Right lobe of liver (tissue), 4 donors: ENCODE measurements around the gene RNF5.

Source experiments
- POLR2A ChIP-seq: fragments of 450-650 bp; IDR thresholded peaks from one replicate; pipeline ENCODE4 v1.6.1; 2017; ENCODE audit warnings: antibody characterized with exemption, mild to moderate bottlenecking
- TF ChIP-seq, protein P1 (sequence below), 4 donors: fragments of 200-600 bp in 3 of 4; fragments of 450-650 bp in 1 of 4; IDR thresholded peaks; one replicate each; pipeline versions ENCODE4 v1.5.1 to v1.8.0; 2016 to 2022; ENCODE audit warnings: antibody characterized with exemption in 4 of 4, mild to moderate bottlenecking in 2 of 4
- donor health status: DM: no; HTN: no; CAD: no.
- donor health status: DM: no; HTN: no; CAD: no.
- donor health status: DM: no; HTN: yes; CAD: no.

DNA sequence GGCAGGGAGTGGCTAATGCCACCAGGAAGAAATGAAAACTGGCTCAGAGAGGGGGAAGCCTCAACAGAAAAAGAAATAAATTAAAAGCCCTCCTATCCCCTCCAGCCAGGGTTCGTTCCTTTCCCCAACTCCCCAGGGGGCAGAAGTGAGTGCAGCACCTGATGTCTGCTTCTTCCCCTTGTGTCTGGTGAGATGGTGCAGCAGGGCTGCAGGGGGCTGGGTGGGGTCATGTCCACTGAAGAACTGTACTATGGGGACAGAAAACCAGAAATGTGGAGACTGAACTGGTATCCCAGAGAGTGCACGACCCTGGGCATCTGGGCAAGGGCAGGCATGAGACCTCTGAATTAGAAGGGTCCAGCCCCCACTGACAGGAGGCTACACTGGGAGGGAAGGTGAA, 9.9 kb upstream of the RNF5 start:
- TF ChIP-seq, protein P1, sequence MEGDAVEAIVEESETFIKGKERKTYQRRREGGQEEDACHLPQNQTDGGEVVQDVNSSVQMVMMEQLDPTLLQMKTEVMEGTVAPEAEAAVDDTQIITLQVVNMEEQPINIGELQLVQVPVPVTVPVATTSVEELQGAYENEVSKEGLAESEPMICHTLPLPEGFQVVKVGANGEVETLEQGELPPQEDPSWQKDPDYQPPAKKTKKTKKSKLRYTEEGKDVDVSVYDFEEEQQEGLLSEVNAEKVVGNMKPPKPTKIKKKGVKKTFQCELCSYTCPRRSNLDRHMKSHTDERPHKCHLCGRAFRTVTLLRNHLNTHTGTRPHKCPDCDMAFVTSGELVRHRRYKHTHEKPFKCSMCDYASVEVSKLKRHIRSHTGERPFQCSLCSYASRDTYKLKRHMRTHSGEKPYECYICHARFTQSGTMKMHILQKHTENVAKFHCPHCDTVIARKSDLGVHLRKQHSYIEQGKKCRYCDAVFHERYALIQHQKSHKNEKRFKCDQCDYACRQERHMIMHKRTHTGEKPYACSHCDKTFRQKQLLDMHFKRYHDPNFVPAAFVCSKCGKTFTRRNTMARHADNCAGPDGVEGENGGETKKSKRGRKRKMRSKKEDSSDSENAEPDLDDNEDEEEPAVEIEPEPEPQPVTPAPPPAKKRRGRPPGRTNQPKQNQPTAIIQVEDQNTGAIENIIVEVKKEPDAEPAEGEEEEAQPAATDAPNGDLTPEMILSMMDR (IDR thresholded peaks at IDR 0.05) = no peak
- no peak for TF ChIP-seq POLR2A
